HepG2 (cell line): ENCODE data around the gene ZNF844. TPM values are rescaled to one million over a fixed set of nuclear protein-coding genes. Genes with fewer than 3 reads are reported as not detected.

Experiments
- polyA plus RNA-seq, 8 experiments: library from polyadenylated mRNA; depleted of rRNA in 3 of 8; stranded (reverse) in 7 of 8; unstranded in 1 of 8; fragments of >200 nt; fragmentation: Illumina TruSeq in 4 of 8; extraction: Trizol in 4 of 8; gene quantifications; 2 replicates each; pipeline versions ENCODE4 v1.2.1 to v1.2.3, GENCODE V29; 2011 to 2016; ENCODE audit warnings: low read depth in 4 of 8, missing spikeins in 1 of 8, mixed read lengths in 1 of 8; ENCODE audit not compliant: insufficient read depth in 1 of 8
- small RNA-seq, 3 experiments: library from RNA; depleted of rRNA; stranded (forward); fragments of <200 nt; gene quantifications; one replicate each; pipeline ENCODE3, GENCODE V24; 2012; ENCODE audit warnings: low read depth in 2 of 3, low replicate concordance in 1 of 3; ENCODE audit not compliant: insufficient read length in 3 of 3, insufficient read depth in 2 of 3
- total RNA-seq, 5 experiments: library from RNA; depleted of rRNA; stranded (reverse); fragments of >200 nt; fragmentation: Illumina TruSeq; extraction: Trizol; gene quantifications; 2 replicates each; pipeline ENCODE4 v1.2.3, GENCODE V29; 2016; ENCODE audit warnings: low read depth in 1 of 5

ZNF844 gene
- total and polyA plus RNA-seq, 2 of the 13 experiments (the other 11 are each of a cell fraction or from before 2014, with no cell fraction given), result 1.0 to 3.2 TPM

Small RNAs within 50 kb of the gene (small RNA-seq; reads per million reads assigned to genes)
- gene RF00019 (0 reads per million in 3 experiments), gene RNA5SP465 (0 reads per million in 3 experiments), gene RNA5SP466 (0 reads per million in 3 experiments), gene RNA5SP467 (0 reads per million in 3 experiments)

Other genes starting within 250 kb of the ZNF844 start
- gene ZNF439, start 216.0 kb upstream of the ZNF844 start, total RNA-seq (2016; rRNA removed; fragmentation: Illumina TruSeq; extraction: Trizol), result 3.9 and 4.9 TPM in 2 replicates
- 2.9 TPM in 2 replicates for gene ZNF439, start 216.0 kb upstream of the ZNF844 start, polyA plus RNA-seq (2011; rRNA removed)
- 21.0 and 35.5 TPM in 2 replicates for gene ZNF69, start 176.9 kb upstream of the ZNF844 start, total RNA-seq (2016; rRNA removed; fragmentation: Illumina TruSeq; extraction: Trizol)
- gene ZNF69, start 176.9 kb upstream of the ZNF844 start, polyA plus RNA-seq (2011; rRNA removed), result 8.5 and 9.6 TPM in 2 replicates
- gene ZNF700, start 139.6 kb upstream of the ZNF844 start, total RNA-seq (2016; rRNA removed; fragmentation: Illumina TruSeq; extraction: Trizol), result 12.8 and 16.5 TPM in 2 replicates
- 4.5 and 6.0 TPM in 2 replicates for gene ZNF700, start 139.6 kb upstream of the ZNF844 start, polyA plus RNA-seq (2011; rRNA removed)
- 0.42 and 0.49 TPM in 2 replicates for gene ZNF763, start 99.7 kb upstream of the ZNF844 start, total RNA-seq (2016; rRNA removed; fragmentation: Illumina TruSeq; extraction: Trizol)
- 0.08 and 0.16 TPM in 2 replicates for gene ZNF763, start 99.7 kb upstream of the ZNF844 start, polyA plus RNA-seq (2011; rRNA removed)
- gene ZNF433, start 29.1 kb upstream of the ZNF844 start, total RNA-seq (2016; rRNA removed; fragmentation: Illumina TruSeq; extraction: Trizol), result 4.9 and 5.8 TPM in 2 replicates
- gene ZNF433, start 29.1 kb upstream of the ZNF844 start, polyA plus RNA-seq (2011; rRNA removed), result 1.4 and 1.8 TPM in 2 replicates
- 5.2 and 6.4 TPM in 2 replicates for gene ZNF878, start 11.8 kb upstream of the ZNF844 start, total RNA-seq (2016; rRNA removed; fragmentation: Illumina TruSeq; extraction: Trizol)
- 0.46 and 0.52 TPM in 2 replicates for gene ZNF878, start 11.8 kb upstream of the ZNF844 start, polyA plus RNA-seq (2011; rRNA removed)
- gene ZNF20, start 75.6 kb downstream of the ZNF844 start, total RNA-seq (2016; rRNA removed; fragmentation: Illumina TruSeq; extraction: Trizol), result 8.0 and 9.7 TPM in 2 replicates
- 1.6 and 2.1 TPM in 2 replicates for gene ZNF20, start 75.6 kb downstream of the ZNF844 start, polyA plus RNA-seq (2011; rRNA removed)
- 12.2 and 17.7 TPM in 2 replicates for gene ZNF625, start 92.0 kb downstream of the ZNF844 start, total RNA-seq (2016; rRNA removed; fragmentation: Illumina TruSeq; extraction: Trizol)
- gene ZNF625, start 92.0 kb downstream of the ZNF844 start, polyA plus RNA-seq (2011; rRNA removed), result 1.7 and 1.8 TPM in 2 replicates
- gene ZNF136, start 98.4 kb downstream of the ZNF844 start, total RNA-seq (2016; rRNA removed; fragmentation: Illumina TruSeq; extraction: Trizol), result 10.2 and 16.6 TPM in 2 replicates
- gene ZNF136, start 98.4 kb downstream of the ZNF844 start, polyA plus RNA-seq (2011; rRNA removed), result 1.8 and 2.5 TPM in 2 replicates
- gene ZNF44, start 230.2 kb downstream of the ZNF844 start, total RNA-seq (2016; rRNA removed; fragmentation: Illumina TruSeq; extraction: Trizol), result 15.7 and 16.6 TPM in 2 replicates
- gene ZNF44, start 230.2 kb downstream of the ZNF844 start, polyA plus RNA-seq (2011; rRNA removed), result 6.6 and 6.9 TPM in 2 replicates